ENCODE measurements around the gene TRIM75. TPM values are rescaled to one million over a fixed set of nuclear protein-coding genes. Genes with fewer than 3 reads are reported as not detected.
"Not testable (repeated sequence)": the region's sequence is repeated elsewhere in the genome, so short reads cannot be mapped to it uniquely, and the experiment has no call there.

Gene TRIM75
- total and polyA plus RNA-seq, 9 donors: 0.06 to 0.22 (median 0.12) TPM; not detected in 5

GRCh38 chr4:165019995-165020394 is 33.7 kb upstream of the TRIM75 start:
- DNase-seq; H3K27ac ChIP-seq (ENCODE audit: low read length); H3K27me3 ChIP-seq (ENCODE audit: control insufficient read depth, insufficient read depth, low read length); H3K36me3 ChIP-seq (ENCODE audit: control insufficient read depth, insufficient read depth, low read length); H3K4me1 ChIP-seq (ENCODE audit: control insufficient read depth, insufficient read depth, low read length); H3K4me3 ChIP-seq (ENCODE audit: low read length); H3K9me3 ChIP-seq (replicated peaks; ENCODE audit: control insufficient read depth, low read depth, low read length): not testable (repeated sequence)
- 88% methylated on average over 6 of the region's 30 CpGs for WGBS (ENCODE audit: insufficient coverage)

GRCh38 chr4:165025782-165026181 is 27.9 kb upstream of the TRIM75 start:
- not testable (repeated sequence) for H3K4me1 ChIP-seq (ENCODE audit: control insufficient read depth, insufficient read depth, low read length); H3K4me3 ChIP-seq (ENCODE audit: low read length); DNase-seq; H3K27ac ChIP-seq (ENCODE audit: low read length); H3K9me3 ChIP-seq (replicated peaks; ENCODE audit: control insufficient read depth, low read depth, low read length); H3K36me3 ChIP-seq (ENCODE audit: control insufficient read depth, insufficient read depth, low read length); H3K27me3 ChIP-seq (ENCODE audit: control insufficient read depth, insufficient read depth, low read length)
- WGBS (ENCODE audit: insufficient coverage): no CpG with 5 or more reads among the region's 8 CpGs

DNA sequence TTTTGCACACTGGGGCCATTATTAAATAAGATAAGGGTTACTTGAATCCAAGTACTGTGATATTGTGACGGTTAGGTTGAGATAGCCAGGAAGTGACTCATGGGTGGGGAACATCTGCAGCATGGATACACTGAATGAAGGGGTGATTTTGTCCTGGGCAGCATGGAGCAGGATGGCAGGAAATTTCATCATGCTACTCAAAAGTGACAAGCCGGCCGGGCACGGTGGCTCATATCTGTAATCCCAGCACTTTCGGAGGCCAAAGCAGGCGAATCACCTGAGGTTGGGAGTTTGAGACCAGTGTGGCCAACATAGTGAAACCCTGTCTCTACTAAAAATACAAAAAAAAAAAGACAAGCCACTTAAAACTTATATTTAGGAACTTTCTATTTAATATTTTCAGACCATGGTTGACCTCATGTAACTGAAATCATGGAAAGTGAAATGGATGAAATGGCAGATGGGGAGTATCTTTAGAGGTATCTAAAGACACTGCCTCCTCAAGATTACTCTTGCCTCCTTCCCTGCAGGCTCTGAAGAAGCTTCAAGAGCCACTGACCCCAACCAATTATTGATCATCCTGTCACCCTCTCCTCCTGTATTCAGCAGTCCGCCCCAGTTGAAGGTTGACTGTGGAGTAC is 25.8 kb upstream of the TRIM75 start:
- H3K27me3 ChIP-seq (ENCODE audit: control insufficient read depth, insufficient read depth, low read length): no peaks in the 10 kb centered on the region

GRCh38 chr4:165031436-165032211 is 22.0 kb upstream of the TRIM75 start, which contains the start of gene TRIM60:
TRIM60 (plus strand) TSS chr4:165031999; CDS start chr4:165040073, 8,074 bp downstream.
- no peak for DNase-seq
- Histone ChIP-seq H3K27ac (ENCODE audit: low read length) (no peak within 1 kb of the TSS), H3K9me3 (replicated peaks; ENCODE audit: control insufficient read depth, low read depth, low read length) (no peaks in the 10 kb centered on the region), H3K4me1 (ENCODE audit: control insufficient read depth, insufficient read depth, low read length) (no peaks in the 10 kb centered on the region), H3K27me3 (ENCODE audit: control insufficient read depth, insufficient read depth, low read length) (no peaks in the 10 kb centered on the region), H3K36me3 (ENCODE audit: control insufficient read depth, insufficient read depth, low read length) (no peaks in the 10 kb centered on the region), H3K4me3 (ENCODE audit: low read length) (no peak within 1 kb of the TSS)
- WGBS (ENCODE audit: insufficient coverage): 98% methylated on average over 25 of the region's 41 CpGs

More for the DNA sequence above, 25.8 kb upstream of the TRIM75 start:
- 61% methylated on average over 3 of the region's 7 CpGs for whole genome bisulfite sequencing (ENCODE audit: insufficient coverage)
- Histone ChIP-seq H3K27ac (ENCODE audit: low read length) (no peak overlapping the region), H3K4me1 (ENCODE audit: control insufficient read depth, insufficient read depth, low read length) (no peaks in the 10 kb centered on the region), H3K4me3 (ENCODE audit: low read length) (no peak overlapping the region), H3K9me3 (replicated peaks; ENCODE audit: control insufficient read depth, low read depth, low read length) (no peaks in the 10 kb centered on the region), H3K36me3 (ENCODE audit: control insufficient read depth, insufficient read depth, low read length) (no peaks in the 10 kb centered on the region)
- DNase-seq: no peak

- no peaks in the 10 kb centered on the region for H3K9me3 ChIP-seq (replicated peaks; ENCODE audit: control insufficient read depth, low read depth, low read length)
- no peak overlapping the region for H3K27ac ChIP-seq (ENCODE audit: low read length)
- no peak for DNase-seq
- no peaks in the 10 kb centered on the region for H3K4me1 ChIP-seq (ENCODE audit: control insufficient read depth, insufficient read depth, low read length)
- H3K27me3 ChIP-seq (ENCODE audit: control insufficient read depth, insufficient read depth, low read length): no peaks in the 10 kb centered on the region
- H3K4me3 ChIP-seq (ENCODE audit: low read length): no peak overlapping the region
- no peaks in the 10 kb centered on the region for H3K36me3 ChIP-seq (ENCODE audit: control insufficient read depth, insufficient read depth, low read length)
- no CpG with 5 or more reads among the region's 5 CpGs for WGBS (ENCODE audit: insufficient coverage)
Observed at GRCh38 chr4:165048170-165048569, 5.5 kb upstream of the TRIM75 start.

- Histone ChIP-seq H3K27ac (ENCODE audit: low read length) (no peak overlapping the region), H3K9me3 (replicated peaks; ENCODE audit: control insufficient read depth, low read depth, low read length) (no peaks in the 10 kb centered on the region), H3K36me3 (ENCODE audit: control insufficient read depth, insufficient read depth, low read length) (no peaks in the 10 kb centered on the region), H3K4me1 (ENCODE audit: control insufficient read depth, insufficient read depth, low read length) (no peaks in the 10 kb centered on the region), H3K27me3 (ENCODE audit: control insufficient read depth, insufficient read depth, low read length) (no peaks in the 10 kb centered on the region), H3K4me3 (ENCODE audit: low read length) (no peak overlapping the region)
- 60% methylated on average over 1 of the region's 3 CpGs for WGBS (ENCODE audit: insufficient coverage)
- no peak for DNase-seq
Observed at GRCh38 chr4:165052627-165053026, 1.0 kb upstream of the TRIM75 start.

DNA sequence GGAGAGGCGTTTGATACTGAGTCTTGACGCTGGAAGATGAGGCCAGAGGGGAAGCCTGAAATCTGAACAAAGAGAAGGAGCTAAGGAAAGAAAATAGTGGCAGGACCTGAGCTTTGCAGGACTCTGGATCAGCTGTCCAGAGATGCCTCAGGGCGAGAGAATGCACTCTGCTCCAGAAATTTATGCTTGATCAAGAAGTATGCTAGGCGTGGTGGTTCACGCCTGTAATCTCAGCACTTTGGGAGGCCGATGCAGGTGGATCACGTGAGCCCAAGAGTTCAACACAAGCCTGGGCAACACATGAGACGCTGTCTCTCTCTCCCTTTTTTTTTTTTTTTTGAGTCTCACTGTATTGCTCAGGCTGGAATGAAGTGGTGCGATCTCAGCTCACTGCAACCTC is 1.9 kb downstream of the TRIM75 start:
- H3K27me3 ChIP-seq (ENCODE audit: control insufficient read depth, insufficient read depth, low read length): no peaks in the 10 kb centered on the region
- no peak for DNase-seq
- peaks cover 19% of the 10 kb centered on the region for H3K4me1 ChIP-seq (ENCODE audit: control insufficient read depth, insufficient read depth, low read length)
- 87% methylated on average over 7 of the region's 9 CpGs for WGBS (ENCODE audit: insufficient coverage)
- no peak overlapping the region for H3K4me3 ChIP-seq (ENCODE audit: low read length)
- no peak overlapping the region for H3K27ac ChIP-seq (ENCODE audit: low read length)
- no peaks in the 10 kb centered on the region for H3K9me3 ChIP-seq (replicated peaks; ENCODE audit: control insufficient read depth, low read depth, low read length)
- H3K36me3 ChIP-seq (ENCODE audit: control insufficient read depth, insufficient read depth, low read length): no peaks in the 10 kb centered on the region

DNA sequence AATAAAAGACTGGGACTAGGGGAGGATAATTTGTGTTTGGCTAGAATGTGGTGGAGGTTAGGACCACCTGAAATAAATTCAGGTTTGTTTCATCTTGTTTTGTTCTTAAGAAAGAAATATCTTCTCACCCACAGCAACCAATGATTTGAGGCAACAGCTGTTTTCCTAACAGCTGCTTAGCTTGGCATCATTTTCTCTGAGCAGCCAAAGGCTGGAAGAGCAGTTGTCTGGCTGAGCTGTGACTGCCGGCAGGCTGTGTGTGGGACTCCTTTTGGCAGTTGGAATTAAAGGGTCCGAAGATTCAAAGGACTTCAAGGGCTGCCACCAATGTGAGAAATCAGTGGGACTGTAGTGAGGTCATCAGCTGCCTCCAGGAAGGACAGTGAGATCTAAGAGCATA is 5.0 kb downstream of the TRIM75 start:
- DNase-seq: peak; percentile 89
- H3K4me1 ChIP-seq (ENCODE audit: control insufficient read depth, insufficient read depth, low read length): peaks cover 22% of the 10 kb centered on the region
- no peaks in the 10 kb centered on the region for H3K9me3 ChIP-seq (replicated peaks; ENCODE audit: control insufficient read depth, low read depth, low read length)
- peak overlapping the region; percentile 90 for H3K27ac ChIP-seq (ENCODE audit: low read length)
- no peaks in the 10 kb centered on the region for H3K27me3 ChIP-seq (ENCODE audit: control insufficient read depth, insufficient read depth, low read length)
- WGBS (ENCODE audit: insufficient coverage): 37% methylated on average over 2 of the region's 2 CpGs
- H3K36me3 ChIP-seq (ENCODE audit: control insufficient read depth, insufficient read depth, low read length): no peaks in the 10 kb centered on the region
- no peak overlapping the region for H3K4me3 ChIP-seq (ENCODE audit: low read length)

DNA sequence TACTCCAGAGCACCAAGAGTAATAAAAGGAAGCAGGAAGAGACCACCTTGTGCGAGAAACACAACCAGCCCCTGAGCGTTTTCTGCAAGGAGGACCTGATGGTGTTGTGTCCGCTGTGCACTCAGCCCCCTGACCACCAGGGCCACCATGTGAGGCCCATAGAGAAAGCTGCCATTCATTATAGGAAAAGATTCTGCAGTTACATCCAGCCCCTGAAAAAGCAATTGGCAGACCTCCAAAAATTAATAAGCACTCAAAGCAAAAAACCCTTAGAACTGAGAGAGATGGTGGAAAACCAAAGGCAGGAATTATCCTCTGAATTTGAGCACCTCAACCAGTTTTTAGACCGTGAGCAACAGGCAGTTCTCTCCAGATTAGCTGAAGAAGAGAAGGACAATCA is 5.7 kb downstream of the TRIM75 start:
- H3K4me3 ChIP-seq (ENCODE audit: low read length): no peak overlapping the region
- H3K4me1 ChIP-seq (ENCODE audit: control insufficient read depth, insufficient read depth, low read length): peaks cover 22% of the 10 kb centered on the region
- H3K27me3 ChIP-seq (ENCODE audit: control insufficient read depth, insufficient read depth, low read length): no peaks in the 10 kb centered on the region
- DNase-seq: peak; percentile 19
- no peaks in the 10 kb centered on the region for H3K36me3 ChIP-seq (ENCODE audit: control insufficient read depth, insufficient read depth, low read length)
- H3K27ac ChIP-seq (ENCODE audit: low read length): peak overlapping the region; percentile 84
- WGBS (ENCODE audit: insufficient coverage): no CpG with 5 or more reads among the region's 4 CpGs
- H3K9me3 ChIP-seq (replicated peaks; ENCODE audit: control insufficient read depth, low read depth, low read length): no peaks in the 10 kb centered on the region

- peaks cover 22% of the 10 kb centered on the region for H3K4me1 ChIP-seq (ENCODE audit: control insufficient read depth, insufficient read depth, low read length)
- peak; percentile 13 for DNase-seq
- no peaks in the 10 kb centered on the region for H3K9me3 ChIP-seq (replicated peaks; ENCODE audit: control insufficient read depth, low read depth, low read length)
- H3K36me3 ChIP-seq (ENCODE audit: control insufficient read depth, insufficient read depth, low read length): no peaks in the 10 kb centered on the region
- no peak overlapping the region for H3K4me3 ChIP-seq (ENCODE audit: low read length)
- no CpG with 5 or more reads among the region's 1 CpG for whole genome bisulfite sequencing (ENCODE audit: insufficient coverage)
- no peak overlapping the region for H3K27ac ChIP-seq (ENCODE audit: low read length)
- H3K27me3 ChIP-seq (ENCODE audit: control insufficient read depth, insufficient read depth, low read length): no peaks in the 10 kb centered on the region
Observed at GRCh38 chr4:165060938-165061337, 7.3 kb downstream of the TRIM75 start.

Measured in muscle of leg (tissue), 11 donors.